Measurements from ENCODE around the gene SETX.
"Not testable (repeated sequence)": the region's sequence is repeated elsewhere in the genome, so short reads cannot be mapped to it uniquely, and the experiment has no call there.

The SETX gene

DNA sequence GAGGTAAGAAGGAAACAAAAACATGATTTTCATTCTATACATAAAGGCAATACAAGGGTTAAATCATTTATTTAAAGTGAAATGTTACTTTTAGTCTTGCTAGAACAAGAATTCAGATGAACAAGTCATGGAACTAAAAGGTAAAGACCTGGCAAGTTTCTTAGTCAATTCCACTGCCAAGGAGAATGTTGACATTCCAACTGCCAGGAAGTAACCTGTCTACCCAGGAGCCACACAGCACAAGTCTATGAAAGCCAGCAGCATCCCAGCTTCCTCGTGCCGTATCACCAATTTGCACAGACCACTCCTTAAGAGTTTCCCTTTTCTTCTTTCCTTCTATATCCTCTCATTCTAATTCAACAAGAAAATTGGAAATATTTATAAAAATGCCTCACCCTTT, 79.9 kb downstream of the SETX start:
- DNase-seq: no peak

DNA sequence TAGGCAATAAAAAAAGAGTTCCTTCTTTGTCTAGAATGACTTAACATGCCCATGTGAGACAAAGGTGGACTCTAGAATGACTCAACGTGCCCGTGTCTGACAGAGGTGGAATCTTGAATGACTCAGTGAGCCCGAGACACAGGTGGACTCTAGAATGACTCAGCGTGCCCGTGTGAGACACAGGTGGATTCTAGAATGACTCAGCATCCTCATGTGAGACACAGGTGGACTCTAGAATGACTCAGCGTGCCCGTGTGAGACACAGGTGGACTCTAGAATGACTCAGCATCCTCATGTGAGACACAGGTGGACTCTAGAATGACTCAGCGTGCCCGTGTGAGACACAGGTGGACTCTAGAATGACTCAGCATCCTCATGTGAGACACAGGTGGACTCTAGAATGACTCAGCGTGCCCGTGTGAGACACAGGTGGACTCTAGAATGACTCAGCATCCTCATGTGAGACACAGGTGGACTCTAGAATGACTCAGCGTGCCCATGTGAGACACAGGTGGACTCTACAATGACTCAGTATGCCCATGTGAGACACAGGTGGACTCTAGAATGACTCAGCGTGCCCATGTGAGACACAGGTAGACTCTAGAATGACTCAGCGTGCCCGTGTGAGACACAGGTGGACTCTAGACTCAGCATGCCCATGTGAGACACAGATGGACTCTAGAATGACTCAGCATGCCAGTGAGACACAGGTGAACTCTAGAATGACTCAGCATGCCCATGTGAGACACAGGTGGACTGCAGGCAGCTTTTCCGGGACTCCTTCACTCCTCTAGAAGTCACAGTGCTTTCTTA, 84.9 kb downstream of the SETX start:
- DNase-seq: not testable (repeated sequence)

DNA sequence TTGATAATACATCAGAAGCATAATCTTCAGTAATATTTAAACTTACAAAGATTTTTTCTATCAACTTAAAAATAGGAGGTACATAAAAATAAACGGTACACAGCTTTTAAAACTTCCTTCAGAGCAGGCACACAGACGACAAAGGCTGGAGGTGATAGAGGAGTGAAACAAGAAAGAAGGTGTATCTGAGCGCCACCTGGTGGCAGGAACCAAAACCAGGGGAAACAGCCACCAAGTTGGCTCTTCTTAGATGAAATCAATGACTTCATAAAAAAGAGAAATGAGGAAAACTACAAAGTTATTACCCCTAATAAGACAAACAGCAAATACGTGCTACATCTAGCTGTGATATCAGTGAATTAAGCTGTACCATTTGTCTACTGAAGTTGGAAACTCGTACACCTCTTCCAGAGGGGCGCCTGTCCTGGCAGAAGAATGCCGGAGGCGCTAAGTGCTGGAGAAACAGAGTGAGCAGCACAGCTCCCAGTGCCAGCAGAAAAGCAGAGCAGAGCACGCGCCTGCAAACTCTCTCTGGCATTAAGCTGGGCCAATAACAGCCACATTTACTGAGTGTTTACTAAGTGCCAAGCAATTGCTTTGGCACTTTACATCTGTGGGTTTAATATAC, 85.9 kb downstream of the SETX start:
- DNase-seq: peak; percentile 77

DNA sequence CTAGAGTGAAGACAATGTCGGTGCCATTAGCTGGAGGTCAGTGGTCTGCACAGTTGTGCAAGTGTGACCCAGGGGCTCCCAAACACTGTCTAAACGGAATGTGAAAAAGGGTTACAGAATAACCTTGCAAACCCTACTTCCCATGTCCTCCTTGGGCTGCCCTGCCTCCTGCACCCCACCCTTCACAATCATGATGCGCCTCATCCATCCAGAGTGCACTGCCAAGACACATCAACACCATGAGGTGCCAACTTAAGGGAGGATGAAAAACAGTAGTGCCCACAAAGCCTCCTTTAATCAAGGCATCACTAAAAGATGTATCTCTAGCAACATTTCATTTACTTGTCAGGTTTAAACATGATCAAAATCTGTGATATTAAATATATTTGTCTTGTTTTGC, 87.1 kb downstream of the SETX start:
- DNase-seq: no peak

DNA sequence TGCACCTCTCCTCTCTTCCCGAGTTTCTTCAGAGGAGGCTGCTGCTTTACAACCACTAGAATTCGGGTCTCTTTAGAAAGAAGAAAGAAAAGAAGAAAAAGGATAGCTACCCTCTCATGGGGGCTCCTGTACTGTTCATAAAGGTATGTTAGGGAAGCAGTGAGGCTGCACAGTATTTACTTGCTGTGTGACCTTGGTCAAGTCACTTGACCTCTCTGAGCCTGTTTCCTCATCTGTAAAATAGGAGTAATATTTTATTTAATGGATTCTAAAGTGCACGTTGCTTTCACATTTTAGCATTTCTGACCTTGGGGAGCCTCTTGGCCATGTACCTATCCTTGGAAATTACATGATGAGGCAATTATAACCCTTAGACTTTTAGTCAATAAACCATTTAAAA, 88.8 kb downstream of the SETX start:
- DNase-seq: no peak

DNA sequence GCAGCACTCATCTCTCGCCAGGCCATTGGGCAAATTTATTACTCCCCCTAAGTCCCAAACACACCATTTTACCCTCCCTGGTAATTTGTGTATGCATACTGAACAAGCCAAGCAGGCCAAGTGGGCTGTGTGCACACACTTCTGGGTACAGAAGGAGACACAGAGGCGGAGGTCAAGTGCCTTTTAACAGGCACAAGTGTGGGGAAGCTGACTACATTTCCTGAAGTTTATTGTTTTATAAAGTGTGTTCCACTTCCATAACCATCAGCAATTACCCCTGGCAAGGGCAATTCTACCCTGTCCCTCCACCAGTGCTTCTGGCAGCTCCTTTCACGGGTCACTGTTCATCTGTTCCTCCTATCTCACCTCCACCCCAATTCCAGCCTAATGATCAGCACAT, 93.9 kb downstream of the SETX start:
- DNase-seq: no peak

DNA sequence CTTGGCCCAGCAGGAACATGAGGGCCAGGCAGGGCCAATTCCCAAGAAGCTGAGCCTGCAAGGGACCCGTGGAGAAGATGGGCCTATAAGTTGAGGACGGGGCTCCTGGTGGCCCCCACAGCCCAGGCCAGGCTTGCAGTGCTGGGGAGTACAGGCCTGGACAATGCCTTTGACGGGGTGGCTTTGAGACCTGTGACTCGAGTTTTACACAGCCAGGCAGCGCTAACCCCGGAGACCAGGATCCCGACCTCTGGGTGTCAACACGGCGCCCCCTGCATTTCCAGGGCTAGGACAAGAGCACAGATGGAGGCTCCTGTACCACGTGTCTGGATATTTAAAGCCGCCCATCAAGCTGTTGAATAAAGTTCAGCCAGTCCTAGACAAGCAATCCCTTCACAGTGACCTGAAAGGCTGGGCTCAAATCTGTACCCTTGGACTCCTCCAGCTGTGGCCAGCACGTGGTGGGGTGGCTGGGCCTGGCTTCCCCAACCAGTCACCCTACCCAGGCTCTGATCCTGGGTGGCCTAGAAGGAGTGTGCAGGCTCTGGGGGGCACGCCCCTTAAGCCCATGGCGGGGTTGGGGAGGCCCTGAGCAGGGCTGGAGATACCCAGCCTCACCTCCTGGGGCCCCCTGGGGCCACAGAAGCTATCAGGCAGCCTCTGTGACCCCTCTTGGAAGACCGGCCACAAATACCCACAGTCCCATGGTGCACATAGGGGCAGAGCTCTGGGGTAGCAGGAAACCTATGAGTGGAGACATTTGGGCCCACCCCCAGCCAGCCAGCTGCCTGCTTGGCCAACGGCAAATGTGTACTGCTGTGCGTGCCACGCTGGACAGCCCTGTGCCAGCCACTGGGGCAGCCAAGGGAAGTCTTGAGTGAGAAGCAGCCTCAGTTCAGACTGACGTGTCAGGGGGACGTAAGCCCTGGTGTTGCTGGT, 104.2 kb downstream of the SETX start:
- DNase-seq: no peak

DNA sequence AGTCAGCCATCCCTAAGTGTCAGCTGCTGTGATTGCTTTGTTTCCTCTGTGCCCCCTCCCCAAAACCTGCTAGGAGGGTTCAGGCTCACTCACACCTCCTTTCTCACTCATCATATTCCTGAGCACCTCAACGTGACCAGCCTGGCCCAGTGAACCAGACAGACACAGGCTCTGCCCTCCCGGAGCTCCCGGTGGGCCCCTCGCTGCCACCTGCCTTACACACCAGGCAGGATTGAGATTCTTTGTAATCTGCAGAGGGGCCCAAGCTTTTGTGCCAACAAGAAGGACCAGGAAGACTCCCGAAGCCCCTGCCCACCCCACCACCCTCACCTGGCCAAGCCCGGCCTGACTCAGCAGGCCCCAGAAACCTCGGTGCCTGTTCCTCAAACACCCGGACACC, 105.1 kb downstream of the SETX start:
- DNase-seq: no peak

DNA sequence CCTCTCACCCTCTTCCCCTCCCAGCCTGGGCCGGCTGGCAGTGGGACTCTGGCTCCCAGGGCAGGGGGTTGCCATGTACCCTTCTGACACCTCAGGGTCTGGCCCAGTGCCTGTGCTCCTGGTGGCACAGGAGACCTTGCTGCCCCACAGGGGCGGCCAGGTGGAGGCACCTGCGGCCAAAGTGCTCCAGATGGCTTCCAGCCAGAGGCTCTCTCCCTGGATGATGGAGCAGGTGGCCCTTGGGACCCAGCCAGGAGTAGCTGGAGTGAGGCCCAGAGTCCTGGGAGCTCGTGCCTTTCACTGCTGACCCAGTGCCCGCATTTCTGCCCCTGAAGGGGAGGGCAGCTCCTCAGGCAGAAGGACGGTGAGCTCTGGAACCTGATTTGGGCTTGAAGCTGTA, 105.7 kb downstream of the SETX start:
- DNase-seq: no peak

DNA sequence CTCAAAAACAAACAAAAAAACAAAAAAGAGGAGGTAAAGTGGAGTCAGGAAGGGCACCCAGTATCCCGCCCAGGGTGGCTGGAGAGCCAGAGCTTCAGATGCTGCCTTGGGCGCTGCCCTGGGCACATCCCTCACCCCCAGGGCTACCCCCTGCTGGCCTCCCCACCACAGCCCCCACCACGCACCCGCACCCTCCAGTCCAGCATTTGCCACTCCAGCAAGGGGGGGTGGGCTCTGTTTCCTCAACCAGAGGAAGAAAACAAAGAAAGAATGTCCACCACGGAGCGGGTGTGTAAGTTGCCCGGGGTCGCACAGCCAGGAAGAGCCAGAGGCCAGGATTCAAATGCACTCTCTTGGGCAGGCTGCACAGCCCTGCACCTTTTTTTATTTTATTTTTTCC, 106.8 kb downstream of the SETX start:
- no peak for DNase-seq

DNA sequence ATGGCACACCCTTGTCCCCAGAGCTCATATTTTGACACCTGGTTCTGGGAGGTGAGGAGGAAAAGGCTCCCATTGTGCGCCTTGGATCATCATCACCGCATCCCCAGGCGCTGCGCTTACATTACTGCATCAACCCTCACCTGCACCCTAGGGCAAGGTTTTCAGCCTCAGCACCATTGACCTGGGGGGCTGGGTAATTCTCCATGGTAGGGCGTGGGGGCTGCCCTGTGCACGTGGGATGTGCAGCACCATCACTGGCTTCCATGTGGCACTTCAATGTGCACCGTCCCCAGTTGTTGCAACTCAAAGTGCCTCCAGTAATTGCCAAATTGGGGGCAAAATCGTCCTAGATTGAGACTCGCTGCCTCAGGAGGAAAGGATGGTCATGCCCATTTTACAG, 109.3 kb downstream of the SETX start:
- no peak for DNase-seq

DNA sequence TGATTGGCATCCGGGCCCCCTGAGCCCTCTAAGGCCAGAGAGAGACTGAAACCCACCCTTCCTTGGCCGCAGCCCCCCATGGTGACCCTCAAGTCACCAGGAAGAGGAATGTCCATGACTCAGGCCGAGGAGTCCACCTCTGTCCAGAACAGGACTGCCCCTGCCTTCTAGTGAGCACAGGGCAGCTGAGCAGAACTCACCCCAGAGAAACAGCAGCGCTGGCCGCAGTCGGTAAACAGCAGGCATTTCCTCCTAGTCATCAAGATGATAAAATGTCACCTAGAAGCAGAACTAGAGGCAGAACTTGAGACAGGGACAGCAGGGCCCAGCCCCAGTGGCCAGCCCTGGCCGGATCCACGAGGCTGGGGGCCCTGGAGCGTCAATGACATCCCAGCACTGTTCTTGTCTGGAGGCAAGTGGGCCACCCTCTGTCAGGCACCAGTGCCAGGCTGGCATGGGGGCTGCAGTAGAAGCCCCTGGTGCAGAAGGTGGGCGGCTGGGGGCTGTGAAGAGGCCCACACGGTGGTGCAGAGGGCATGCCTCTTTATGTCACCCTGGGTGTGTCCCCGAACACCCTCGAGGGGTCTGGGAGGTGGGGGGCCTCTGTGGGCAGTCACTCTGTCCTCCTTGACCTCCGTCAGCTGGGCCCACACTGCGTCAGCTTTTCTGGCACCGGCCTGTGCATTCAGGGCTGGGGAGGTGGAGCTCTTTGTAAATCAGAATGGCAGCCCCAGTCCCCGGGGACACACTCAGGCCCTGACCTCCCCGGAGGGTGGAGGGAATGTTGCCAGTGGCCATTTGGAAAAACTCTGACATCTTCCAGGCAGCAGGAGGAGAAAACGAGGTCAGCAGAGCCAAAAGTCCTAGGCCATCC, 110.0 kb downstream of the SETX start:
- DNase-seq: no peak

DNA sequence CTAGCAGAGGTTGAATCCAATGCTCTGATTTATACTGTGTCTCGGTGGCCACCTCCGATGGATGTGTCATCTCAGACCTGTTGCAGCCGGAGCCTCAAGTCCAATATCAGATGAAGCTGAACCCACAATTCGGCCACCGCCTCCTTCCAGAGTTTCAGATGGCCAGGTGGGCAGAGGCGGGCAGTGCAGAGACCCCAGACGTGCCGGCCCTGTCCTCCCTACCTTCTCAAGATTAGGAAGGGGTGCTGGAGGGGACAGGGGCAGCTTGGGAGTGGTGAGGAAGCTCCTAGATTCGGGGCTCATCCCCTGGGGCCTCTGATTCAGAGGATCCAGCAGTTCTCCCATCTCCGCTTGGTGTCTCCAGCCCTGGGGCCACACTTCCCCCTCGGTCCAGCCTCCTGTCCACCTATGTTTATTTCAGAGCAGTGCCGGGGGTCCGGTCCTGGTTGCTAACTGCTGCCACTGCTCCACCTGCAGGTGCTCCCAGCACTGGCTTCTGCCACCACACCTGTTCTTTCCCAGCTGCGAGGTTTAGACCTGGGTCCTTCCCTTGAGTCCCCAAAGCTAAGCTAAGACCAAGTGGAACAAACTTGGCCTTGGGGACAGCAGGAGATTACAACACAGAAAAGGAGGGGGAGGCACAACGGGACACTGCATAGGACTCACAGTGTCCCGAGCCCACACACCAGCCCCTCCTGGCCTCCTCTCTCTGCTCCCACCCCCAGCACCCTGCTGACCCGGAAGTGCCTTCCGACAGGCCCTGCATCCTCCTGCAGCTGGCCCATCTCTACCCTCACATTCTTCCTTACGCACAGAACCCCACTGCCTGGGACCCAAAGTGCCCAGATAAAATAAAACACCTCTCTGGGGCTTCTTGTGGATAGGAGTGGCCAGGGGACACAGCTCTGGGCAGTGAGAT, 111.4 kb downstream of the SETX start:
- no peak for DNase-seq

DNA sequence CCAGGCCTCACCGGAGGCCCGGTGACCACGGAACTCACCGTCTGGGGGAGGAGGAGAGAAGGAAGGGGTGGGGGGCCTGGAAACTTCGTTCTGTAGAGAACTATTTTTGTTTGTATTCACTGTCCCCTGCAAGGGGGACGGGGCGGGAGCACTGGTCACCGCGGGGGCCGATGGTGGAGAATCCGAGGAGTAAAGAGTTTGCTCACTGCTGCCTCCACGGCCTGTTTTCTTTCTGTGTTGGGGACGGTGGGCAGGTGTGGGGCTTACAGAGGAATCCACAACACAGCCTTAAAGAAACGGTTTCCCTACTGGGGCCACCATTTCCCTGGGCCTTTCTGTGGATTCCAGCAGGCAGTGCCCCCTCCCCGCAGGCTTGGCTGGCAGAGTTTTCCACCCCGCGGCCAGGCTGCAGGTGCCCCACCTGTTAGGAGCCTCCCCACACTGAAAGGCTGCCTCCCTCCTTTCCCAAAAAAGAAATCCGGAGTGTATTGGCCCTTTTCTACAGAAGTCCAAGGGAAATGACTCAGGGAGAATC, 112.1 kb downstream of the SETX start:
- DNase-seq: no peak

DNA sequence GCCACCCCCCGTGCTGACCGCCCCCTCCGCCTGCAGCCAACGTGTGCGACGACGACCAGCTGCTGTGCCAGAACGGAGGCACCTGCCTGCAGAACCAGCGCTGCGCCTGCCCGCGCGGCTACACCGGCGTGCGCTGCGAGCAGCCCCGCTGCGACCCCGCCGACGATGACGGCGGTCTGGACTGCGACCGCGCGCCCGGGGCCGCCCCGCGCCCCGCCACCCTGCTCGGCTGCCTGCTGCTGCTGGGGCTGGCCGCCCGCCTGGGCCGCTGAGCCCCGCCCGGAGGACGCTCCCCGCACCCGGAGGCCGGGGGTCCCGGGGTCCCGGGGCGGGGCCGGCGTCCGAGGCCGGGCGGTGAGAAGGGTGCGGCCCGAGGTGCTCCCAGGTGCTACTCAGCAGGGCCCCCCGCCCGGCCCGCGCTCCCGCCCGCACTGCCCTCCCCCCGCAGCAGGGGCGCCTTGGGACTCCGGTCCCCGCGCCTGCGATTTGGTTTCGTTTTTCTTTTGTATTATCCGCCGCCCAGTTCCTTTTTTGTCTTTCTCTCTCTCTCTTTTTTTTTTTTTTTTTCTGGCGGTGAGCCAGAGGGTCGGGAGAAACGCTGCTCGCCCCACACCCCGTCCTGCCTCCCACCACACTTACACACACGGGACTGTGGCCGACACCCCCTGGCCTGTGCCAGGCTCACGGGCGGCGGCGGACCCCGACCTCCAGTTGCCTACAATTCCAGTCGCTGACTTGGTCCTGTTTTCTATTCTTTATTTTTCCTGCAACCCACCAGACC, 112.8 kb downstream of the SETX start:
- DNase-seq: peak; percentile 46

DNA sequence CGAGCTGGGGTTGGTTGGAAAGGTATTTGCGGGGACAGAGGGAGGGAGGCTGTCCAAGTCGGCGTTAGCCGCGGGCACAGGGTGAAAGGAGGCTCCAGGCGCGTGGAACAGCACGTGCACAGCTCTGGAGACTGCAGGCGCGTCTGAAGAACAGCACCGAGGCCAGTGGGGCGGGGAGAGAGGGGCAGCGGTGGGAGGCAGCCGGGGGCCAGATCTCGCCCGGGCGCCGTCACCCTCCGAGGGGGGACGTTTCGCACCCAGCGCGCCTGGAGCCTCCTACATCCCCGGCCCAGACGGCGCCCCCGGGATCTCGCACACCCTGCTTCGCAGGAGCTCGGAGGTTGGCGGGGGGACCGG, 113.3 kb downstream of the SETX start:
- no peak for DNase-seq

DNA sequence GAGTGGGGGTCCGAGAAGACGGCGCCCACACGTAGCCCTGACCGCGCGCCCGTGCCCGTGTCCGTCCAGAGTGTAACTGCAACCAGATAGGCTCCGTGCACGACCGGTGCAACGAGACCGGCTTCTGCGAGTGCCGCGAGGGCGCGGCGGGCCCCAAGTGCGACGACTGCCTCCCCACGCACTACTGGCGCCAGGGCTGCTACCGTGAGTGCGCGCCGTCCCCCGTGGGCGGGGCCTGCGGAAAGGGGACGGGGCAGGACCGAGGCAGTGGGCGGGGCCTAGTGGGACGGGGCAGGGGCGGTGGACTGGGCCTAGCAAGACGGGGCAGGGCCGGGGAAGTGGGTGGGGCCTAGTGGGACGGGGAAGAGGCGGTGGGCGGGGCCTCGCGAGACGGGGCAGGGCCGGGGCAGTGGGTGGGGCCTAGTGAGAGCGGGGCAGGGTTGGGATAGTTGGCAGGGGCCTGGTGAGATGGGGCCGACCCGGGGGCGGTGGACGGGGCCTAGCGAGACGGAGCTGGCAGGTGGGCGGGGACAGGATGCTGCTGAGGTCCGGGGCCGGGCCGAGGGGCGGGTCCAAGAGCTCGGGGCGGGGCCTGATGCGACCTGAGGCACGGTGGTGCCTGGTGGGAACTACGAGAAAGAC, 113.8 kb downstream of the SETX start:
- DNase-seq: peak; percentile 100

DNA sequence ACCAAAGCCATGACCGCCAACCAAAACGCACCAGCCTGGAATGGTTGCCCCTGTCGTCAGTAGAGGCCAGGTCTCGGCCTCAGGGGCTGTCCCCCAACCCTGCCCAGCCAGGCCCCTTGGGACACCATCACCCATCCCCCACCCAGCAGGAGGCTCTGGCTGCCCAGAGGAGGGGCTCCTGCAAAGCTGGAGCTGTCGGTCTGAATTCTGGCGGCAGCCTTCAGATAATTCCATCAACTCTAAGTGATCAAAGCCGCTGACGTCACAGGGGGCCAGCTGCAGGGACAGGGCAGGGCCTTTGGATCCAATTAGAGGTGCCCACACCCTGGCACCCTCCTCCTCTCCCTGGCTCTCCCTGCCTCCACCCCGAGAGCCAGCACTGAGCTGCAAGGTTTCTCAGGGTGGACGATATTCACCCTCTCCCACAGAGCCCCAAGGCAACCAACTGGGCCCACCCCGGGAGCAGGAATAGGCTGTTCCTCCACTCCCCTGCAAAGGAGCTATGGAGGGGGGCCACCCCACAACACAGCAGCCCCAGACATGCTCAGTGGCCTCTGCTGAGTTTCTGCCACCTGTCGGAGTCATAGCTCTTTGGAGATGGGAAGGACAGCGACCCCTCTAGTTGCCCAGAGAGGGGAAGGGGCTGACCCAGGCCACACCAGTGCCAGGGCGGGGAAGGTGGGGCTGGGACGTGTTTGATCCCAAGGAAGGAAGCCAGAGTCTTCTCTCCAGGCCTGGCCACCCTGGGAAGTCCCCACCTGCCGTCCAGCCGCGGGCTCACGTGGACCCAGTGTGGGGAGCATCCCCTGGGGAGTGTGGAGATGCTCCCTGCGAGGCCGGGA, 114.6 kb downstream of the SETX start:
- peak; percentile 25 for DNase-seq

DNA sequence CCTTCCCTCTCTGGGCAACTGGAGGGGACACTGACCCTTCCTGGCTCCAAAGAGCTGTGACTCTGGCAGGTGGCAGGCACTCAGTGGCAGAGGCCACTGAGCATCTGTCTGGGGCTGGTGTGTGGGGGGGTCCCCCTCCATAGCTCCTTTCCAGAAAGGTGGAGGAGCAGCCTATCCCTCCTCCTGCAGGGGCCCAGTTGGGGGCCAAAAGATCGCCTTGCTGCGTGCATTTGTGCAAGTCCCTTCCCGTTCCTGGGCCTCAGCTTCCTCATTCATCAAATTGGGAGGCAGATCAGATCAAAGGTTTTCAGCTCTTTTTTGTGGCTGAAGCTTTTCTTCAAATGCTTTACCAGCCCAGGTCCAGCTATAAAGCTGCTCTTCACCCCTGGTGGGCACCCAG, 115.3 kb downstream of the SETX start:
- no peak for DNase-seq
